ENCODE data around the gene TJP3.

GRCh38 chr19:3682741-3683404 lies 25.3 kb upstream of the TJP3 start:
- TF ChIP-seq, protein P1, sequence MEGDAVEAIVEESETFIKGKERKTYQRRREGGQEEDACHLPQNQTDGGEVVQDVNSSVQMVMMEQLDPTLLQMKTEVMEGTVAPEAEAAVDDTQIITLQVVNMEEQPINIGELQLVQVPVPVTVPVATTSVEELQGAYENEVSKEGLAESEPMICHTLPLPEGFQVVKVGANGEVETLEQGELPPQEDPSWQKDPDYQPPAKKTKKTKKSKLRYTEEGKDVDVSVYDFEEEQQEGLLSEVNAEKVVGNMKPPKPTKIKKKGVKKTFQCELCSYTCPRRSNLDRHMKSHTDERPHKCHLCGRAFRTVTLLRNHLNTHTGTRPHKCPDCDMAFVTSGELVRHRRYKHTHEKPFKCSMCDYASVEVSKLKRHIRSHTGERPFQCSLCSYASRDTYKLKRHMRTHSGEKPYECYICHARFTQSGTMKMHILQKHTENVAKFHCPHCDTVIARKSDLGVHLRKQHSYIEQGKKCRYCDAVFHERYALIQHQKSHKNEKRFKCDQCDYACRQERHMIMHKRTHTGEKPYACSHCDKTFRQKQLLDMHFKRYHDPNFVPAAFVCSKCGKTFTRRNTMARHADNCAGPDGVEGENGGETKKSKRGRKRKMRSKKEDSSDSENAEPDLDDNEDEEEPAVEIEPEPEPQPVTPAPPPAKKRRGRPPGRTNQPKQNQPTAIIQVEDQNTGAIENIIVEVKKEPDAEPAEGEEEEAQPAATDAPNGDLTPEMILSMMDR (IDR thresholded peaks at IDR 0.05): no peak
- TF ChIP-seq POLR2A (IDR thresholded peaks at IDR 0.05): no peak
